ENCODE results near the gene APP. TPM values are rescaled to one million over a fixed set of nuclear protein-coding genes. Genes with fewer than 3 reads are reported as not detected.
A peak's percentile ranks its signal among the peaks of the same experiment; 100 is the strongest.

The APP gene
- total RNA-seq, 8 experiments from 2014 or later: 252 to 1,066 (median 518) TPM

DNA sequence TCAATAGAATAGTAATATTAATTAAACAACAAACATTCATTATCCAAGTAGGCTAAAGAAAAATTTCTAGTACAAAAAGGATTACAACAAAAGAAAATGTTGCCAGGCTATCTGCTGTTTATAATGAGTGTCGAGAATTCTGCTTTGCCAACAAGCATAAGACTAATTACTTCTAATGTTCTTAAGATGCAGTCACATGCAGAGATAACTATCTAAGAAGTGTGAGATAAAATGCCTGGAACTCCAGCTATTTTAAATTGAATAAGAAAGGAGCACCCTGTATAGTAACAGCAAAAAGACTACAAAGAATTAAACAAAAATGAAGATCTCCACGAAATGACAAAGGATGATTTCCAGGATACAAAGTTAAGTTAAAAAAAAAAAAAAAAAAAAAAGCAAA is 59.9 kb downstream of the APP start:
- H3K27ac ChIP-seq: no peak overlapping the region
- 41 to 95% (median 81%) methylated on average over 1 to 2 of the region's 2 CpGs for WGBS, 10 experiments
- in situ Hi-C loops (cut with MboI; ENCODE audit: low pct_unique_long_range_greater_than_20kb in 2 of 9, low sequenced_read_pairs in 9 of 9, unreplicated experiment in 9 of 9): no loop called here
- peaks cover 11 to 24% of the 10 kb centered on the region in 2 donors for H3K4me1 ChIP-seq (replicated peaks in 1 of 2)
- H3K4me3 ChIP-seq: no peak overlapping the region
- ATAC-seq (replicated peaks in 6 of 8): peak in 1 of 8 experiments; percentile 67

DNA sequence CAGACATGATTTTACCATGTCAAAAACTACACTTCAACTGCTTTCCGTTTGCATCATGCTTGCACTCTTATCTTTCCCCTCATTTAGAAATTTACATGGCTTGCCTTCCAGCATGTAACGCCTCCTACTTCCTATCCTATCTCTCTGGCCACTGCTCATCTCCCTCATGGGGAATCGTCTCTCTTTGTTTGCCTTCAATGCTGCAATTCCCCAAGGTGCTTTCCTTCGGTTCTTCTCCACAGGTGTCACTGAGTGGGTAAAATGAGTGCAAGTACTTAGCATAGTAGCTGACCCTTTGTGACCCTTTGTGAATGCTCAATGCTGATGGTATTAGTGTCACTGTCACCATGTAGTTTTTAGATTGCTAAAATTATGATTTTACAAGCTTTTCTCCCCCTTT is 63.1 kb downstream of the APP start:
- Histone ChIP-seq H3K4me1 (replicated peaks in 1 of 2) (peaks cover 4 to 15% of the 10 kb centered on the region in 2 donors), H3K4me3 (no peak overlapping the region), H3K27ac (peak overlapping the region in 1 of 2 donors; percentile 18)
- peak in 1 of 8 experiments; percentile 61 for ATAC-seq (replicated peaks in 6 of 8)
- in situ Hi-C loops (cut with MboI; ENCODE audit: low pct_unique_long_range_greater_than_20kb in 2 of 9, low sequenced_read_pairs in 9 of 9, unreplicated experiment in 9 of 9): no loop called here
- 58 to 100% (median 68%) methylated on average over 2 to 4 of the region's 4 CpGs; no CpG with 5 or more reads in 1 of the 10 experiments for WGBS, 10 experiments

DNA sequence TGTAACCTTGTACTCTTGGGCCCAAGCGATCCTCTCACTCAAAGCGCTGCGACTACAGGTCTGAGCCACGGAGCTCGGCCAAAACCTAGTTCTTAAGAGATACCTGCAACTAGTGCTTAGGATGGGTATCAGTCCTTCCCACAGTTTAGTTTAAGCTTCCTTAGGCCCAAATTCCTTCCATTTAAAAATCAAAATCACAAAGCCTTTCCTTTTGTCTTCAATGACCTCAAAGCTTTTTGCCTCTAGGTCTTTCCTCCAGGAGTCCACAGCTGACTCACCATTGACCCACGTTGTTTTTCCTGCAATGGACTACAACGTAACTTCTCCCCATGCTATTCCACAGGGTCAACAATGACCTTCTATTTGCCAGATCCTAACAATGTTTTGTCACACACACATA is 64.0 kb downstream of the APP start:
- H3K27ac ChIP-seq: no peak overlapping the region
- no peak overlapping the region for H3K4me3 ChIP-seq
- 20 to 100% (median 89%) methylated on average over 1 to 7 of the region's 7 CpGs for WGBS, 10 experiments
- in situ Hi-C loops (cut with MboI; ENCODE audit: low pct_unique_long_range_greater_than_20kb in 2 of 9, low sequenced_read_pairs in 9 of 9, unreplicated experiment in 9 of 9): no loop called here
- peaks cover 4 to 15% of the 10 kb centered on the region in 2 donors for H3K4me1 ChIP-seq (replicated peaks in 1 of 2)
- ATAC-seq (replicated peaks in 6 of 8): no peak

DNA sequence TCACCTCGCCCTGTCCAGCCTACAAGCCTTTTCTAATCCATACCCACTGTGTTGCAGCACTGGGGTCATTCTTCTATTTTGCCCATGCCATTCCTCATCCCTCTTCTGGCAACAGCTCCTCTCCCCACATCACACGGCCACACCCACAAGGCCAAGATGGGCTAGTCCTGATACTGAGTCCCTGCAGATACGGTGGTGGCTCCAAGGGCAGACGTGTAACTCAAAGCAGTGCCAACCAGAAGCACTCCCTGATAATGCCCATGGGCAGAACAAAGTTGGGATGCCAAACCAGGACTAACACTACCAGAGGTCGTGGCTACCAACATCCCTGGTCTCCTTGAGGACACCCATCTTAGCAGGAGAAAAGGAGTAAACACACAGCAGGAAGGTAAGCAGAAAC is 64.8 kb downstream of the APP start:
- Histone ChIP-seq H3K4me3 (no peak overlapping the region), H3K27ac (no peak overlapping the region), H3K4me1 (replicated peaks in 1 of 2) (peaks cover 4 to 18% of the 10 kb centered on the region in 2 donors)
- ATAC-seq (replicated peaks in 6 of 8): no peak
- in situ Hi-C loops (cut with MboI; ENCODE audit: low pct_unique_long_range_greater_than_20kb in 2 of 9, low sequenced_read_pairs in 9 of 9, unreplicated experiment in 9 of 9): no loop called here
- WGBS, 10 experiments: 83 to 100% (median 100%) methylated on average over 1 to 4 of the region's 5 CpGs; no CpG with 5 or more reads in 5 of the 10 experiments

DNA sequence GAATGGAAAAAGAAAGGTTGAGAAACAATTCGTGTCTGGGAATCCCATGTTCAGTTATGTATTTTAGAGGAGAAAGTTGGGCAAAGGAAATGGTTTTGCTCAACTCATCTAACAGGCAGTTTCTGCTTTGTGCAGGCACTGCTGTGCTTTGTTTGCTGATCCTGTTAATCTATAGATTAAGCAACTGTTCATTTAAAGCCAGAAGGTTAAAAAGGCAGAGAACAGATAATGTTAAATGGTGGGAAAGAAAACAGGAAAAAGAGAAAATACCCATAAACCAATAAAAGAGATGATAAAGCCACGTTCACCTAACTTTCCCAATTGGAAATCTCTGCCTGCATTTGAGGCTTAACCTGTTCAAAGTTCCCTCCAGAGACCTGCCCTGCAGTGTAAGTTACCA is 70.0 kb downstream of the APP start:
- 38 to 100% (median 83%) methylated on average over 1 to 2 of the region's 2 CpGs for WGBS, 10 experiments
- Histone ChIP-seq H3K4me3 (no peak overlapping the region), H3K27ac (peak overlapping the region in 1 of 2 donors; percentile 94), H3K4me1 (replicated peaks in 1 of 2) (peaks cover 30 to 31% of the 10 kb centered on the region in 2 donors)
- no peak for ATAC-seq (replicated peaks in 6 of 8)
- in situ Hi-C loops (cut with MboI; ENCODE audit: low pct_unique_long_range_greater_than_20kb in 2 of 9, low sequenced_read_pairs in 9 of 9, unreplicated experiment in 9 of 9): no loop called here

DNA sequence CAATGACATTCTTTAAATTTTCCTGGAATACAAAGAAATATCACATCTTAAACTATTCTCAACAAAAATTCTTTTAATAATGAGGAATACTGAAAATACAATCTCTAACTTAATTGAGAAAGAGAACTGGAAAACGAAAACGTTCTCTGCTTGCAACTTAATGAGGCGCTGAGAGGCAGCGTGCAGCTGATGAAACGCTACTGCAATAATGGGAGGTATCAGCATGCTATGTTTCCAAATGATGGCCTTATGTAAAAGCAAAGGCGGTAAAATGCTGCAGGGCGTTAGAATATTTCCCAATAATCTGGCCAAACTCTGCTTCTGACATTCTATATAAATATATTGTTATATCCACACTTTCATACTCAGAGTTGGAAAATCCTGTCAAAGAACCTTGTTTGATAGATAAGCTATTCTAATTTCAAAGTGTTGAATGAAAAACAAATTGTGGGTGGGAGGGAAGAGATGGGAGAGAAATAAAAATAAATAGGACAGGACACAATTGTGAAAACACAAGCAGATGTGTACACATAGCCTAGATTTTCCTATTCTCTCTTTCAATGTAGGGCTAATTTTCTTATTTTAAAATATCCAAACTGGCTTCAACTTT is 70.9 kb downstream of the APP start:
- Histone ChIP-seq H3K4me3 (no peak overlapping the region), H3K27ac (peak overlapping the region; percentile 78 to 94), H3K4me1 (replicated peaks in 1 of 2) (peaks cover 30 to 31% of the 10 kb centered on the region in 2 donors)
- in situ Hi-C loops (cut with MboI; ENCODE audit: low pct_unique_long_range_greater_than_20kb in 2 of 9, low sequenced_read_pairs in 9 of 9, unreplicated experiment in 9 of 9): no loop called here
- ATAC-seq (replicated peaks in 6 of 8): peak; percentile 49 to 90 (median 80)
- 0 to 51% (median 30%) methylated on average over 4 to 7 of the region's 7 CpGs for WGBS, 10 experiments

DNA sequence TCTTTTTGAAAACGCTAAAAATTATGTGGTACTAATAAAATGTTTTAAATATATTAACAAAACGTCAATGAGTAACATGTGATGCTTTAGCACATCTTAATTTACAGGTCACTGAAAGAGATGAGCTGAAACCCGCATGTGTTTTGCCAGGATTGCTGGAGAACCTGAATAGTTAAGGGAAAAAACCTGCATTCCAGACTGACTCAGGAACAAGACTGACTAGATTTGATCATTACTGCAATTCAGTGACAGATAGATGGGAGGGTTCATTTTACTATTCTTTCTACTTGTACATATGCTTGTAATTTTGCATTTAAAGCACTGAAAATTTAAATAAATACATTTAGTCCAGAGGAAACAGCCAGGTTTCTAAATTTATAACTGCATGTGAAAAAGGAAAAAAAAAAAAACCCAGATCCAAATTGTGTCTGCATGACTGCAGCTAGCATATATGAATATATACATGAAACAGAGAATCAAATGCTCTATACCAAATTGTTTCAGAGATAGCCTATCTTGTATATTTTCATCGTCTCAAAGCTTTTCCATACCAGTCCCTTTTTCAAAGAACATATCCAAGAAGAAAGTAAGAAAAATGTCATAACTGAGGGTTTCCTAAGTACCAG is 71.7 kb downstream of the APP start:
- ATAC-seq (replicated peaks in 6 of 8): peak; percentile 39 to 88 (median 52)
- 0 to 88% (median 68%) methylated on average over 2 to 4 of the region's 4 CpGs; no CpG with 5 or more reads in 1 of the 10 experiments for WGBS, 10 experiments
- peaks cover 30 to 31% of the 10 kb centered on the region in 2 donors for H3K4me1 ChIP-seq (replicated peaks in 1 of 2)
- H3K4me3 ChIP-seq: no peak overlapping the region
- peak overlapping the region; percentile 78 to 94 for H3K27ac ChIP-seq
- in situ Hi-C loops (cut with MboI; ENCODE audit: low pct_unique_long_range_greater_than_20kb in 2 of 9, low sequenced_read_pairs in 9 of 9, unreplicated experiment in 9 of 9): no loop called here

DNA sequence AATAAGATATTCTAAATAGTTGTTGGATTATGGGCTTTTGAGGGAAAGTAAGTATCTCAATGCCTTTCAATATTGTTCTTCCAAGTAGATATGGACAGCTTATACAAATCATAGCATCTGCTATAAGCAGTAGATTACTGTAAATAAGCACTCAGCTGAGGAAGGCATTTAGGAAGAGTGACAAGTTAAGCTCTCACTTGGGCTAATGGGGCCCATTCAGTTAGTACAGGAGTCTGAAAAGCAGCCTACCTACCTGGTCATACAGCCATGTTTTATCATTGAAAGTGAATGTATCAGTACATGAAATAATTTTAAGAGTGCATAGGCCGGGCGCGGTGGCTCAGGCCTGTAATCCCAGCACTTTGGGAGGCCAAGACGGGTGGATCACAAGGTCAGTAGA is 73.1 kb downstream of the APP start:
- WGBS, 10 experiments: 67 to 96% methylated on average over 1 to 4 of the region's 4 CpGs; no CpG with 5 or more reads in 8 of the 10 experiments
- no peak overlapping the region for H3K4me3 ChIP-seq
- H3K4me1 ChIP-seq (replicated peaks in 1 of 2): peaks cover 30 to 31% of the 10 kb centered on the region in 2 donors
- in situ Hi-C loops (cut with MboI; ENCODE audit: low pct_unique_long_range_greater_than_20kb in 2 of 9, low sequenced_read_pairs in 9 of 9, unreplicated experiment in 9 of 9): no loop called here
- no peak for ATAC-seq (replicated peaks in 6 of 8)
- no peak overlapping the region for H3K27ac ChIP-seq

DNA sequence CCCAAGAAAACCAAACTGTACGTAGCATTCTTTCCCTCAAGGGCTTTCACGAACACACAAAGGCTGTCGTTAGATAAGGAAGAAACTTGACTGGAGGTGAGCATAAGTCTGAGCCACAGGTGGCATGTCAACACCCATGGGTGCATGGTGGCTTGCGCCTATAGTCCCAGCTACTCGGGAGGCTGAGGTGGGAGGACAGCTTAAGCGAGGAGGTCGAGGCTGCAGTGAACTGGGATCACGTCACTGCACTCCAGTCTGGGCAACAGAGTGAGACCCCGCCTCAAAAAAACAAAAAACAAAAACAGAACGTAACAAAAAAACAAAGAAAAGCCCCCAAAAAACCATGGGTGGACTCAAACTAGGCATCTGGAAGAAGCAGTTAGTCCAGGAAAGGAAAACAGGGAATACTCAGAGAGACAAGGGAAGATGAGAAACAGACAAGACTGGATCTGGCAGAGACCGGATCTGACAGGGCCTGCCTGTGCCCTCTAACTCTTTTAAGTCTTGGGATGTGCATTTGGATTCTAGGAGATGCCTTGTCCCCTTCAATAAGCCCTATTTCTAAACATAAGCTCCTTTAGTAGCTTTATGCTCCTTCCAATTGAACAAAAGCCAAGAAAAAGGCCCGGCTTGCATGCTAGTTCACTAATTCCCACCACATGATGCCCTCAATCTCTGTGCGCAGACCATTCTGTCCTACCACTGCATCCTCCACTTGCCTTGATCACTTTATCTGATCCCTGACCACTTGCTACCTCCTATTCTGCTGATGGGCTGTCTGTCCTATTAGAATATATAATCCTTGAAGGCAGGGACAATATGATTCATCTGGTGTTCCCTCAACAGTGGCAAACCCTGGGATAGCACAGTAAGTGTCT is 73.8 kb downstream of the APP start:
- Histone ChIP-seq H3K4me3 (no peak overlapping the region), H3K4me1 (replicated peaks in 1 of 2) (peaks cover 30 to 31% of the 10 kb centered on the region in 2 donors), H3K27ac (peak overlapping the region in 1 of 2 donors; percentile 38)
- in situ Hi-C loops (cut with MboI; ENCODE audit: low pct_unique_long_range_greater_than_20kb in 2 of 9, low sequenced_read_pairs in 9 of 9, unreplicated experiment in 9 of 9): no loop called here
- 65 to 100% (median 87%) methylated on average over 2 to 11 of the region's 13 CpGs for WGBS, 10 experiments
- ATAC-seq (replicated peaks in 6 of 8): no peak

DNA sequence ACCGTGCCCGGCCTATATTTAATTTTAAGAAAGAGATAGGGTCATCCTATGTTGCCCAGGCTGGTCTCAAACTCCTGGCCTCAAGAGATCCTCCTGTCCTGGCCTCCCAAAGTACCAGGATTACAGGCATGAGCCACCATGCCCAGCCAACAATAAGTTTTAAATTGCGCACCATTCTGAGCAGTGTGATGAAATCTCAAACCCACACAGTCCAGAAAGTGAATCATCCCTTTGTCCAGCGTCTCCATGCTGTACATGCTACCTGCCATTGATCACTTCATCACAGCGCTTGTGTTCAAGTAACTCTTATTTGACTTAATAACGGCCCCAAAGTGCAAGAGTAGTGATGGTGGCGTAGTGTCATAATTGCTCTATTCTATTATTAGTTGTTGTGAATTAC is 75.4 kb downstream of the APP start:
- H3K4me1 ChIP-seq (replicated peaks in 1 of 2): peaks cover 23% of the 10 kb centered on the region in 2 donors
- ATAC-seq (replicated peaks in 6 of 8): no peak
- in situ Hi-C loops (cut with MboI; ENCODE audit: low pct_unique_long_range_greater_than_20kb in 2 of 9, low sequenced_read_pairs in 9 of 9, unreplicated experiment in 9 of 9): no loop called here

DNA sequence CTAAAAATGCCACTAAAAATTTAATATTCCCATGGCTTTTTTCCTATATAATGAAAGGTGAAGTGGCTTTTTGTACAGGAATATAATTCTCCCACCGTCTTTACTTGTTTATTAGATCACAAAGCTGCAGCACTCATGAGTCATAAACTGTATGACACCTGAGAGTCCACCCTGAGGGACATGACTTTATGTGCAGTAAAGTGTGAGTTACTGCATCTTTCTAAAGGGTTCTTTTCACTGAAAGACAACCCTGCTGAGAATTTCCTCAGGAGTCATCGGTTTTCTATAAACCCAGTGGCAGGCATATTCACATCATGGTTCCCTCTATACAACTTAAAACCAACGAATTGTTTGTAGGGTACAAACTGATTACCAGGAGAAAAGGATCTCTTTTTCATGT is 77.4 kb downstream of the APP start:
- Histone ChIP-seq H3K27ac (no peak overlapping the region), H3K4me3 (no peak overlapping the region), H3K4me1 (replicated peaks in 1 of 2) (peaks cover 5 to 10% of the 10 kb centered on the region in 2 donors)
- in situ Hi-C loops (cut with MboI; ENCODE audit: low pct_unique_long_range_greater_than_20kb in 2 of 9, low sequenced_read_pairs in 9 of 9, unreplicated experiment in 9 of 9): no loop called here
- 45 to 100% (median 64%) methylated on average over 1 to 3 of the region's 3 CpGs; no CpG with 5 or more reads in 1 of the 10 experiments for WGBS, 10 experiments
- peak in 7 of 8 experiments; percentile 66 to 88 (median 78) for ATAC-seq (replicated peaks in 6 of 8)

More for the DNA sequence above, 75.4 kb downstream of the APP start:
- Histone ChIP-seq H3K27ac (no peak overlapping the region), H3K4me3 (no peak overlapping the region)
- WGBS, 10 experiments: 85 to 100% (median 100%) methylated on average over 1 to 4 of the region's 7 CpGs; no CpG with 5 or more reads in 1 of the 10 experiments

DNA sequence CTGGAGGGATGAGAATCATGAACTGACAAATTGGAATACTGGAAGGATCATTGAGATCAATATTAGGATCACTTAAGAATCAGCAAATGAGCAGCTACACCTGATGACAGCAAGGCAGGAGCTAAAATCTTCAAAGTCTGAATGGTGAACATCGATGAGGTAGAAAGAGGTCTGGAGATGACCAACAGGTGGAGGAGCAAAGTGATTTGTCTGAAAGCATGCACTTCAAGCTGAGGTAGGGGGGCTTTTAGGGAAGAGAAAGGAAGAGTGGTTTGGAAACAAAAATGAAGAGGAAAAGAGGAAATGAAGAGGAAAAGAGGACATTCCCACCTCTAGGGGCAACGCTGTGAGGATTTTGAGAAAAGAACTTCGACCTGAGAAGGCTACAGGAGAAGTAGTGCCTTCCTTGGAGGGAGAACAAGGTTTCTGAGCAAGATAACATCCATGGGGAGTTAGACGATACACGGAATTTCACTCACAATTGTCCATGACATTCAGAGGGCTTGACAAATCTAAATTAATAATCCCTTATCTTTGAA is 79.0 kb downstream of the APP start:
- H3K4me1 ChIP-seq (replicated peaks in 1 of 2): peaks cover 7 to 15% of the 10 kb centered on the region in 2 donors
- in situ Hi-C loops (cut with MboI; ENCODE audit: low pct_unique_long_range_greater_than_20kb in 2 of 9, low sequenced_read_pairs in 9 of 9, unreplicated experiment in 9 of 9): no loop called here
- ATAC-seq (replicated peaks in 6 of 8): no peak
- H3K27ac ChIP-seq: no peak overlapping the region
- WGBS, 10 experiments: 85 to 100% (median 97%) methylated on average over 1 to 5 of the region's 5 CpGs; no CpG with 5 or more reads in 1 of the 10 experiments
- H3K4me3 ChIP-seq: no peak overlapping the region

DNA sequence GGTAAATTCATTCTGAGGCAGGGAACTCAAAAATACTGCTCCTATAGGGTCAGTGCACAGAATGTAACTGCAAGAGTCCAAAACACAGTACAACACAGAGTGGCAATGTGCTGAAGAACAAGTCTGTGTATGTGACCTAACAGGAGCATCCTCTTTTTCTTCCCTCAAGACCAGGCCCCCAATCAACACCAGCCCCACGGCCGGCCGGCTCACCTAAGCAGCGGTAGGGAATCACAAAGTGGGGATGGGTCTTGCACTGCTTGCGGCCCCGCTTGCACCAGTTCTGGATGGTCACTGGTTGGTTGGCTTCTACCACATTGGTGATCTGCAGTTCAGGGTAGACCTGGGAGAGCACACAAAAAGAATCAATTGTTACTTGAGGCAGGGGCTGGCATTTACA is 80.8 kb downstream of the APP start:
- ATAC-seq (replicated peaks in 6 of 8): no peak
- in situ Hi-C loops (cut with MboI; ENCODE audit: low pct_unique_long_range_greater_than_20kb in 2 of 9, low sequenced_read_pairs in 9 of 9, unreplicated experiment in 9 of 9): no loop called here
- H3K27ac ChIP-seq: no peak overlapping the region
- H3K4me1 ChIP-seq (replicated peaks in 1 of 2): peaks cover 0 to 26% of the 10 kb centered on the region in 2 donors
- no peak overlapping the region for H3K4me3 ChIP-seq
- WGBS, 10 experiments: 85 to 100% (median 93%) methylated on average over 1 to 5 of the region's 6 CpGs; no CpG with 5 or more reads in 6 of the 10 experiments

Measured in motor neuron (in vitro differentiated cells).